Neural crest cell (in vitro differentiated cells): ENCODE results near the gene CRYBB1. TPM values are rescaled to one million over a fixed set of nuclear protein-coding genes. Genes with fewer than 3 reads are reported as not detected.
A peak's percentile ranks its signal among the peaks of the same experiment; 100 is the strongest.

ENCODE experiments used
- DNase-seq: peaks from one replicate; pipeline ENCODE4 v3.0.0; 2021; ENCODE audit warnings: low read depth, mixed read lengths, low spot score
- H3K27ac Mint-ChIP-seq: one replicate; pipeline ENCODE4 v1.8.0; 2021; ENCODE audit warnings: mild to moderate bottlenecking, mixed read lengths; ENCODE audit not compliant: unreplicated experiment
- H3K27me3 Mint-ChIP-seq: 2 replicates; pipeline ENCODE4 v1.8.0; 2021; ENCODE audit warnings: low read depth, mild to moderate bottlenecking, mixed read lengths
- H3K36me3 Mint-ChIP-seq: 2 replicates; pipeline ENCODE4 v1.8.0; 2021; ENCODE audit warnings: low read depth, mild to moderate bottlenecking, mixed read lengths
- H3K4me1 Mint-ChIP-seq: 2 replicates; pipeline ENCODE4 v1.8.0; 2021; ENCODE audit warnings: mixed read lengths
- H3K4me3 Mint-ChIP-seq: one replicate; pipeline ENCODE4 v1.8.0; 2021; ENCODE audit warnings: mild to moderate bottlenecking, mixed read lengths
- H3K9me3 Mint-ChIP-seq: 2 replicates; pipeline ENCODE4 v1.8.0; 2021; ENCODE audit warnings: mixed read lengths
- microRNA-seq: library from miRNA; unstranded; fragments of <30 nt; microRNA quantifications from one replicate; pipeline ENCODE4, GENCODE V29; 2020
- total RNA-seq: library from RNA; stranded (reverse); gene quantifications from 2 replicates; pipeline ENCODE4 v1.2.1, GENCODE V29; 2021
- TF ChIP-seq, protein P1 (sequence below): fragments of 200-600 bp; sonication (generic); conservative IDR thresholded peaks from 2 replicates; pipeline ENCODE4 v1.5.0; 2021; ENCODE audit warnings: antibody characterized with exemption, mild to moderate bottlenecking

Gene CRYBB1
- total RNA-seq, 1 donor from 2014 or later: not detected

GRCh38 chr22:26550498-26551033, 67.3 kb downstream of the CRYBB1 start:
- TF ChIP-seq, protein P1, sequence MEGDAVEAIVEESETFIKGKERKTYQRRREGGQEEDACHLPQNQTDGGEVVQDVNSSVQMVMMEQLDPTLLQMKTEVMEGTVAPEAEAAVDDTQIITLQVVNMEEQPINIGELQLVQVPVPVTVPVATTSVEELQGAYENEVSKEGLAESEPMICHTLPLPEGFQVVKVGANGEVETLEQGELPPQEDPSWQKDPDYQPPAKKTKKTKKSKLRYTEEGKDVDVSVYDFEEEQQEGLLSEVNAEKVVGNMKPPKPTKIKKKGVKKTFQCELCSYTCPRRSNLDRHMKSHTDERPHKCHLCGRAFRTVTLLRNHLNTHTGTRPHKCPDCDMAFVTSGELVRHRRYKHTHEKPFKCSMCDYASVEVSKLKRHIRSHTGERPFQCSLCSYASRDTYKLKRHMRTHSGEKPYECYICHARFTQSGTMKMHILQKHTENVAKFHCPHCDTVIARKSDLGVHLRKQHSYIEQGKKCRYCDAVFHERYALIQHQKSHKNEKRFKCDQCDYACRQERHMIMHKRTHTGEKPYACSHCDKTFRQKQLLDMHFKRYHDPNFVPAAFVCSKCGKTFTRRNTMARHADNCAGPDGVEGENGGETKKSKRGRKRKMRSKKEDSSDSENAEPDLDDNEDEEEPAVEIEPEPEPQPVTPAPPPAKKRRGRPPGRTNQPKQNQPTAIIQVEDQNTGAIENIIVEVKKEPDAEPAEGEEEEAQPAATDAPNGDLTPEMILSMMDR: no peak
- no peak overlapping the region for H3K4me3 Mint-ChIP-seq
- DNase-seq: no peak
- H3K4me1 Mint-ChIP-seq: peaks cover 20% of the 10 kb centered on the region
- H3K27ac Mint-ChIP-seq: no peak overlapping the region
- no peaks in the 10 kb centered on the region for H3K9me3 Mint-ChIP-seq
- H3K27me3 Mint-ChIP-seq: no peaks in the 10 kb centered on the region
- H3K36me3 Mint-ChIP-seq: no peaks in the 10 kb centered on the region

DNA sequence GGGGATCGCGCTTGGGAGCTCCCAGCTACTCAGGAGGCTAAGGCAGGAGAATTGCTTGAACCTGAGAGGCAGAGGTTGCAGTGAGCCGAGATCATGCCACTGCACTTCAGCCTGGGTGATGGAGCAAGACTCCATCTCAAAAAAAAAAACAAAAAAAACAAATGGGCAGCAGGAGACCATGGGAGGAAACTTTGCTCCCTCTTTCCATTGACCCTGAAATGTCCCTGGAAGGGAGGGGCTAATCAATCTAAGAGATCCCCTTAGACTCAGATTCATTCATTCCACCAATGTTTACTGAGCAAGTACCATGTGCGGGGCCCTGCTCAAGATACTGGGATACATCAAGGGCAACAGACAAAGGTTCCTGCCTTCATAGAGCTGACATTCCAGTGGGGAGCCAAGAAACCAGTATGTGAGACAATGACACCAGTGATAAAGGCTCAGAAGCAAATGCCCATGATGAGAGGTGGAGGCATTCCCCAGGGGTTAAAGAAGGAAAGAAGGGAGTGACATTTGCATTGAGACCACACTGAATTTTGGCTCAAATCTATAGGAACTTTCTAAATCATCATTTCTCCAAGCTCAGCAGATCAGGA, 67.8 kb downstream of the CRYBB1 start:
- Mint-ChIP-seq H3K27ac (no peak overlapping the region), H3K4me3 (no peak overlapping the region)

More for the DNA sequence above, 67.8 kb downstream of the CRYBB1 start:
- Mint-ChIP-seq H3K27me3 (no peaks in the 10 kb centered on the region), H3K36me3 (no peaks in the 10 kb centered on the region), H3K4me1 (peaks cover 20% of the 10 kb centered on the region), H3K9me3 (no peaks in the 10 kb centered on the region)
- TF ChIP-seq, protein P1: no peak
- DNase-seq: no peak

Small RNA genes lying within 50 kb of the gene (microRNA-seq; reads per million reads assigned to microRNA genes)
- gene MIR548J: 13.6 reads per million, percentile 29 among the genes with 10 or more reads in this experiment

Other genes with a start within 250 kb of the CRYBB1 start
- 4.5 and 4.9 TPM in 2 replicates for gene ASPHD2, start 188.8 kb downstream of the CRYBB1 start, total RNA-seq
- 48.5 and 50.9 TPM in 2 replicates for gene HPS4, start 134.2 kb downstream of the CRYBB1 start, total RNA-seq
- 30.8 and 32.4 TPM in 2 replicates for gene SRRD, start 134.2 kb downstream of the CRYBB1 start, total RNA-seq
- gene TFIP11, start 105.6 kb downstream of the CRYBB1 start, total RNA-seq: 33.6 and 34.3 TPM in 2 replicates
- 10.7 and 11.8 TPM in 2 replicates for gene TPST2, start 27.9 kb downstream of the CRYBB1 start, total RNA-seq
- not detected in 2 replicates for gene CRYBA4, start 3.9 kb upstream of the CRYBB1 start, total RNA-seq
- gene MIAT, start 39.6 kb upstream of the CRYBB1 start, total RNA-seq: 42.0 and 45.6 TPM in 2 replicates